GM21825 (cell line): ENCODE results near the gene ATP8B1.

ENCODE experiments used
- ATAC-seq: cut with Tn5 transposase; IDR thresholded peaks from one replicate; pipeline ENCODE4 v1.9.1; 2021; ENCODE audit warnings: mild to moderate bottlenecking, moderate library complexity; ENCODE audit not compliant: unreplicated experiment

The ATP8B1 gene

DNA sequence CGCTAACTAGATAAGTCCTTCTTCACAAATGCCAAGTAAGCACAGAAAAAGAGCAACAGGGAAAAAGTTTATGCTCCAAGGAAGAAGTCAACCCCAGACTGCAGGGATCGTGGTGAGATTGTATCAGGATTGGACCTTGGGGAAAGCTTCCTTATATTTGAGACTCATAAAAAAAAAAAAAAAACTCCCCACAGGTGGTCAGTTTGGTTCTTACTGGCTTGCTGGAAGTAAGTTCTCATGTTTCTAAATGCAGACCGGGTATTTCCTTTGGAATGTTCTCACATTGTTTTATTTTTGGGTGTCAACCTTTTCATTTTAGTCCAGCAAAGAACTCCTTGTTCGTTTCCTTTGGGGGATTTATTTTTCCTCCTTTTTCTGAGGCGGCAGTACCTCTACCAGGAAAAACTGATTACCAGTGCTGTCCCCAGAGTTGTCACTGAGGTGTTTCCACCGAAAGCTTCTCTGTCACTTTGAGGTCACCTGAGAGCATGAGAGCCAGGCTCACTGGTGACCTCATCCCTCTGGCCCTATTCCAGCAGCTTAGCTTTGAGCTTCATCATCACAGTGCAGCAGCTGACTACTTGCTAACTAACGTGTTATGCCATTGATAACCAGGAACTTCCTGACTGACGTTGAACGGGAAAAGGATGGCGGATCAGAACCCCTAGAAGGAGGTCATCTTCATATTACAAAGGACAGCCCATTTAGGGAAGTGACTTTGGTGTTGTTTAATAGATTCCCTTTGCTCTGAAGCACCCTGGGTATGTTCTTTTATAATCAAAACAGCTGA is 16.8 kb upstream of the ATP8B1 start:
- no peak for ATAC-seq

DNA sequence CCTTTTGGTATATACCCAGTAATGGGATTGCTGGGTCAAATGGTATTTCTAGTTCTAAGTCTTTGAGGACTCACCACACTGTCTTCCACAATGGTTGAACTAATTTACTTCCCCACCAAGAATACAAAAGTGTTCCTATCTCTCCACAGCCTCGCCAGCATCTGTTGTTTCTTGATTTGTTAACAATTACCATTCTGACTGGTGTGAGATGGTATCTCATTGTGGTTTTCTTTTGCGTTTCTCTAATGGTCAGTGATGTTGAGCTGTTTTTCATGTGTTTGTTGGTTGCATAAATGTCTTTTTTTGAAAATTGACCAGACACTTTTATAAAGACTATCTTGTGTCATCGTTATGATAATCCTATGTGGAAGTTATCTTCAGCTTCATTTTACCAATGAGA is 16.0 kb upstream of the ATP8B1 start:
- no peak for ATAC-seq

- no peak for ATAC-seq
Measured at GRCh38 chr18:57816208-57816954, 13.3 kb upstream of the ATP8B1 start.

- no peak for ATAC-seq
Measured at GRCh38 chr18:57814555-57814954, 11.4 kb upstream of the ATP8B1 start.

DNA sequence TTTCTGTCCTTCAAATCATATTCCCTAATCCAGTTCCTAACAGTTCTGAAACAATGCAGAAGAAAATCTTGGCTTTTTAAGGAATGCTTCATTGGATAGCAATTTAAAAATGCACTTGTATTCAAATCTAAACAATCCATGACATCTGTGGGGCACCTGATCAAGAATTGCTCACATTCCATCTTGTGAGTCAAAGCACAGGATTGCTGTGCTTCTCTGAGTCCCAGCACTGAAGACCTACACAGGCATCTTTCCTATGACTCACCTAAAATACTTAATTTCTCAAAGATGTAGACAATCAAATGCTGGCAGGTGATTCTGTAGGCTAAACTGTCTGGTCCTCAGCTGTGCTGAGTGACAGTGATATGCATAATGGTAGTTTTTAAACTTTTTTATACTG is 10.1 kb upstream of the ATP8B1 start:
- ATAC-seq, result no peak

DNA sequence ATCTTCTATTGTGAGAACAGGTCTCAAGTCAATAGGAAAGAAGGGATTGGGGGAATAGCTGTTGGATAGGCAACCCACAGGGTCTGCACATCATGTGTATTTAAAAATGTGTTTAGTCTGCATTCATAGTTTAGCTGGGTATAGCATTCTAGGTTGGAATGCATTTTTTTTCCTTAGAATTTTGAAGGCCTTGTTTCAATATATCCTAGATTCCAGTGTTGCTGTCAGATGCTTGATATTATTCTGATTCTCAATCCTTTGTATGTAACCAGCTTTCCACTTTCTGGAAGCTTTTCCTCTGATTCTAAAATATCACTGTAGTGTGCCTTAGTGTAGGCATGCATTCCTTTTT is 9.0 kb upstream of the ATP8B1 start:
- no peak for ATAC-seq

DNA sequence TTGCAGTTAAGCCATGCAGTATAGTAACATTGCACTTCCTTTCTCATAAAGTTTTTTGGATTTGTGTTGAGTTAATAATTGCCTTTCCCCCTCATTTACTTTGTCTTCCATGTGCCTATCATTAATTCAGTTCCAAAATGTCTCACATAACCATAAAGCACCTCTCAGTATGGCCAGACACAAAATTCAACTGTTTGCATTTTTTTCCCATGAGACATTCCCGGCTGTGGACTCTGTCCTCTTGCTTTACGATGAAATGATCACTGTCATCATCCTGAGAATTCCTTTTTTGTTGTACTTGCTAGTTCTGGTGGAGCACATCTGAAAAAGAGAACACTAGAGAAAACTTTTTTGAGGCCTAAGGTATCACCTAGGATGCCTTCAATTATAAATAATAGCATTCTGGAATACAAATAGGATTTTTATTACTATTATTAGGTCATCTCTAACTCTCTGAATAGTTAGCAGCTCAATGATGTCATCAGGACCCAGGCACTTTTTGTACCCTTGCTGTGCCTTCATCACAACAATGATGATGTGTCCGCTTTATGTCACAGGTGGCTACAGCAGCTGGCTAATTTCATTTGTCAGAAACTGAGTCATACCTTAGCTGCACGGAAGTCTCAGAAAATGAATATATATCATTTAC is 8.5 kb upstream of the ATP8B1 start:
- no peak for ATAC-seq

- no peak for ATAC-seq
Measured at GRCh38 chr18:57809190-57809589, 6.1 kb upstream of the ATP8B1 start.

DNA sequence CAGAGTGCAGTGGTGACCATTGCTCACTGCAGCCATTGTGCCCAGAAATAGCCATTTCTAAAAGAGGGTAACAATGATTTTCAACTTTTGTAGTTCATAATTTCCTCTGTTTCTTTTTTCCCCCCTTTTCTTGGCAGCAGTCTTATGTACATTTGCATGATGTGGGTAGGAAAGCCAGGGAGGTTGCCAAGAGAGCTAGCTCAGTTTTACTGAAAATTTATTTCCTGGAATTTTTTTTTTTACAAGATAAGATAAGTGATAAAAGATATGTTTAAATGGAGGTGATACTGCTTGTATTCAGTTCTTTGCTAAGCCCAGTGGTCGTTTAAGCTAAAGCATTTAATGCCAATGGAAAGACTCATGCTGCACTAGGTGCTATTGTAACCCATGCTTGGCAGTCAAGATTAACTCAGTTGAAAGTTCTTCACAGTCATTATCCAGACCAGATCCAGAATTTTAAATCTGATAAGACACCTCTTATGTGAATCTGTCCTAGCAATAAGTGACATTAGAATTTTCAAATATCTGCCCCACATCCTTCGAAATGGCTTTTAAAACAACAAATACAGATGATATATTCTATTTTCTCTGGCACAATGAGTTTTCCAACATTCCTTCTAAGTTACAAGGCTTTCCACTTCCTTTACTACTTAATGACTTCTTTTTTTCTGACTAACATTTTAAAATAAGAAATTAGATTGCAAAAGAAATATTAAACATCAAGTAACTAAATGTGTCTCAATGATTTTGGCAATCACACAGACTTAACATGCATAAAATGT is 4.4 kb upstream of the ATP8B1 start:
- ATAC-seq, result no peak

- ATAC-seq, result no peak
Measured at GRCh38 chr18:57806978-57807285, 3.8 kb upstream of the ATP8B1 start.

GRCh38 chr18:57806201-57806977 is 3.3 kb upstream of the ATP8B1 start:
- ATAC-seq, result no peak

- no peak for ATAC-seq
Measured at GRCh38 chr18:57805117-57805516, 2.0 kb upstream of the ATP8B1 start.

DNA sequence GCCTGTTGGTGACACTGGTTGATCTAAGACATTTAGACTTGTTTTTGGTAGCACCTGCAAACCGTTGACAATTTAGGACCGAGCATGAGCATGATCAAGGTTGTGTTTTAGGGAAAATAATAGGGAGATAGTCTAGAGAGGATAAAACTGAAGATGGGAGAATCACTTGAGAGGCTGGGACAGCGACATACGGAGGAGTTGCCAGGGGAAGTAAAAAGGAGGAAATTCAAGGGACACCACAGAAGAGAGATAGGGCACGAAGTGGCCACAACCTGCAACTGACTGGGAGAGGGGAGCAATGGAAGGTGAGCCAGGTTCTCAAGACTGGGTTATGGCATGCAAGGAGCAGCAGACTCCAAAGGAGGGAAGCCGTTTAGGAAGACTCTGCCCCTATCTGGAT is 1.4 kb upstream of the ATP8B1 start:
- no peak for ATAC-seq

DNA sequence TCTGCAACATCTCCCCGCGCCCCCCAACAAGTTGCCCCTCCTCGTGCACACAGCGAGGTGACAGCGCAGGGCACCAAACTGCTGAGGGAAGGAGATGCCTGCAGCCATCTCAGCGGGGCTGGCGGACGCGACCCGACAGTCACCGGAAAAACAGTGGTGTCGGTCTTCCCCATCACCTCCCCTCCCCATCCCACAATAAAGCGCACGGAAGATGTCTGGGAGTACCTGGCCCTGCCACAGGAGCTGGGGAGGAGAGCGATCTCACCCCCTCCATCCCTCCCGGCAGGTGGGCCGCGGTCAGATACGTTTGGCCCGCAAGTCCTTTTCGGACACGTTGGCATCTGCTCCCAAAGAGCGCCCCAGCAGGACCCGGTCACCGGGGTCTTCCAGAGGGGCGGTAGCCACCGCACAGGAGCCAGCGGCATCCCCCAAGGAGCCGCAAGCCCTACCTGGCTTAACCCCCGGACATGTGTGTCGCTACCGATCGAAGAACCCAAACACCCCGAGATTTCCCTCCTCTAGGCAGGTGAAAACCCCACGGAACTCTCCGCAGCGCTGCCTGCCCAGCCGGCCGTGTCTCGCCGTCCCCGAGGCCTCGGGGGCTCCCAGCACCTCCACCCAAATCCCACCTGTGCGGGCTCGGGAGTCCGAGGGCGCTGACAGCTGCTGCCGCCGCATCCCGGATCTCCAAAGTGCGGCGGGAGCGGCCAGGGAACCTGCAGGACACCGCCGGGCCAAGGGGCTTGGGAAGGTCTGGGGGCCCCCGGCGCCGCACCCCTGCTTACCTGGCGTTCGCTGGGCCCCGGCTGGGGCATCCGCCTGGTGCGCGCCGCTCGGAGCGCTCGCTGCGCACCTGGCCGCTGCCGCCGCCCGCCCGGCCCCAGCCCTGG is 657 bp downstream of the ATP8B1 start:
- ATAC-seq, result no peak

- no peak for ATAC-seq
Measured at GRCh38 chr18:57801761-57802212, 1.3 kb downstream of the ATP8B1 start.

- ATAC-seq, result no peak
Measured at GRCh38 chr18:57801325-57801724, 1.8 kb downstream of the ATP8B1 start.

DNA sequence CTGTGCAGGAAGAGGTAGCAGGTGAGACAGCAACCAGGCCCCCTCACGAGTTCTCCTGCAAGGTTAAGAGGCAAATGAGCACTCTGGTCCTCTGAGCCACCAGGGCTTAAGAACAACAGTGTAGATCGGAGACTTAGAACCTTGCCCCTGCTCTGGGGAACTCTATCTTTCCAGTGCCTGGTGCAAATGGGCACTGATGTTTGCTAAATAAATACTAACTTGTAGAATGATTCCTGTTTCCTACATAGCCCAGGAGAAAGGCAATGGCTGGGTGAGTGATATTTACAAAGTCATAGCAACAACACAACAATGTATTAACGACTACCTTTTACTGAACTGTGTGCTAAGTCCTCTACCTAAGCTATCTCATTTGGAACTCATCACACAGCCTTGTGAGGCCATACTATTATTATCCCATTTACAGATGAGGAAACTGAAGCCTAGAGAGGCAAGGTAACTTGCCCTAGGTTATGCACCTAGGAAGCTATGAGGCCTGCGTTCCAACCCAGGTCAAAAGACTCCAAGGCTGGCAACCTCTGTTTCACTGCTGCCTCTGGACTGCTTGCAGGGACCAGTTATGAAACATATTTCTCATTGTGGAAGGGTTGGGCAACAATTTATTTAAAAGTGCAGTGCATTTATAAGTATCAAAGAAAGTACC is 4.3 kb downstream of the ATP8B1 start:
- no peak for ATAC-seq

GRCh38 chr18:57797209-57797651 is 5.9 kb downstream of the ATP8B1 start:
- ATAC-seq, result no peak
